ENCODE data around the gene MKLN1. TPM values are rescaled to one million over a fixed set of nuclear protein-coding genes. Genes with fewer than 3 reads are reported as not detected.

MKLN1 gene
- total and polyA plus RNA-seq, 10 of the 15 experiments (the other 5 are each of a cell fraction or from before 2014, with no cell fraction given): 13.6 to 55.8 (median 29.3) TPM

- whole genome bisulfite sequencing (ENCODE audit: insufficient coverage, insufficient replicate concordance, low lambda C conversion rate, missing lambda C conversion rate): 42% methylated on average over 2 of the region's 2 CpGs
- POLR2A ChIA-PET: interaction anchor here (0.6 to 1.3 kb wide), 4 partner anchors 21 to 1984 kb away, joined by 3 to 9 read pairs (median 4); no protein-coding TSS in a partner anchor
- Histone ChIP-seq H3K4me3 (no peak overlapping the region), H3K4me1 (ENCODE audit: control insufficient read depth, insufficient read depth, low read length) (peaks cover 18% of the 10 kb centered on the region), H2AFZ (ENCODE audit: control insufficient read depth, low read depth, low read length) (no peak overlapping the region), H3K36me3 (ENCODE audit: control insufficient read depth in 2 of 2, insufficient read depth in 2 of 2, low read length in 1 of 2) (no peaks in the 10 kb centered on the region), H3K9me3 (replicated peaks; ENCODE audit: control insufficient read depth, insufficient read depth, low read length) (no peaks in the 10 kb centered on the region), H3K9ac (ENCODE audit: control insufficient read depth, insufficient read depth, low read length) (no peak overlapping the region), H3K27me3 (replicated peaks in 1 of 2; ENCODE audit: control insufficient read depth in 2 of 2, insufficient read depth in 2 of 2, low read length in 1 of 2) (no peaks in the 10 kb centered on the region), H4K20me1 (ENCODE audit: control insufficient read depth, insufficient read depth) (no peaks in the 10 kb centered on the region), H3K27ac (ENCODE audit: control insufficient read depth, insufficient read depth) (peak overlapping the region; percentile 58), H3K4me2 (ENCODE audit: control insufficient read depth, insufficient read depth) (peak overlapping the region; percentile 54), H3K79me2 (ENCODE audit: control insufficient read depth, insufficient read depth, low read length) (no peaks in the 10 kb centered on the region)
- in situ Hi-C loops (cut with MboI) (no loop called here), intact Hi-C loops (cut with micrococcal nuclease; ENCODE audit: unreplicated experiment) (no loop called here)
- RAD21 ChIA-PET (ENCODE audit: unreplicated experiment): interaction anchor here (0.9 to 1.5 kb wide), 3 partner anchors 18 to 40 kb away, joined by 3 read pairs; no protein-coding TSS in a partner anchor
- peak; percentile 49 for FAIRE-seq
- ATAC-seq: peak; percentile 88
- CTCF ChIA-PET: interaction anchor here (1.2 to 3.0 kb wide), 4 partner anchors 10 to 501 kb away, joined by 3 to 14 read pairs (median 10); no protein-coding TSS in a partner anchor
- no TSS peak for BruUV-seq (replicated peaks)
- no peak for TF ChIP-seq FOXM1 (IDR thresholded peaks at IDR 0.05; ENCODE audit: low read depth, low read length)
- TF ChIP-seq ESRRA (IDR thresholded peaks at IDR 0.05; ENCODE audit: low read length): no peak
- TF ChIP-seq CHD4 (IDR thresholded peaks at IDR 0.05): no peak
- no peak for TF ChIP-seq CEBPB (IDR thresholded peaks at IDR 0.05; ENCODE audit: borderline replicate concordance in 1 of 2, low read depth in 2 of 2, low read length in 2 of 2)
- no peak for TF ChIP-seq SRF (IDR thresholded peaks at IDR 0.05; ENCODE audit: low read depth in 2 of 2, low read length in 2 of 2)
- peak; percentile 35 for TF ChIP-seq RUNX3 (IDR thresholded peaks at IDR 0.05; ENCODE audit: low read length)
- no peak for TF ChIP-seq CEBPZ (IDR thresholded peaks at IDR 0.05; ENCODE audit: low read depth, low read length)
- TF ChIP-seq EED (IDR thresholded peaks at IDR 0.05; ENCODE audit: low read depth): no peak
- TF ChIP-seq BMI1 (IDR thresholded peaks at IDR 0.05; ENCODE audit: borderline replicate concordance): no peak
- TF ChIP-seq ZNF24 (IDR thresholded peaks at IDR 0.05): no peak
- no peak for TF ChIP-seq NKRF (conservative IDR thresholded peaks at IDR 0.05)
- no peak for TF ChIP-seq TAF1 (IDR thresholded peaks at IDR 0.05; ENCODE audit: borderline replicate concordance, low read depth, low read length)
- TF ChIP-seq IKZF1 (conservative IDR thresholded peaks at IDR 0.05): no peak
- peak; percentile 19; the same call in 1 of the 2 replicates for TF ChIP-seq ZBTB33 (IDR thresholded peaks at IDR 0.05)
- no peak for TF ChIP-seq TCF12 (IDR thresholded peaks at IDR 0.05; ENCODE audit: low read depth, low read length)
- SMC1A ChIA-PET (ENCODE audit: uncharacterized antibody, unreplicated experiment): interaction anchor here (1.0 to 2.8 kb wide), 7 partner anchors 8 to 23 kb away, joined by 3 to 18 read pairs (median 3); no protein-coding TSS in a partner anchor
- peak; percentile 15 for DNase-seq (ENCODE audit: low read depth, low spot score)
Observed at GRCh38 chr7:131482800-131483199, 155.1 kb downstream of the MKLN1 start.

Data from GM12878 (cell line).